ENCODE results near the gene C9.
"Not testable (repeated sequence)": the region's sequence is repeated elsewhere in the genome, so short reads cannot be mapped to it uniquely, and the experiment has no call there.

DNA sequence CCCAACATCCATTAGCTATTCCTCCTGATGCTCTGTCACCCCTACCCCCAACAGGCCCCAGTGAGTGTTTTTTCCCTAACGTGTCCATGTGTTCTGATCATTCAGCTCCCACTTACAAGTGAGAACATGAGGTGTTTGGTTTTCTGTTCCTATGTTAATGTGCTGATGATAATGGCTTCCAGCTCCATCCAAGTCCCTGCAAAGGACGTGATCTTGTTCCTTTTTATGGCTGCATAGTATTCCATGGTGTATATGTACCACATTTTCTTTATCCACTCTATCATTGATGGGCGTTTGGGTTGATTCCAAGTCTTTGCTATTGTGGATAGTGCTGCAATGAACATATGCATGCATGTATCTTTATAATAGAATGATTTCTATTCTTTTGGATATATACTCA lies 47.8 kb downstream of the C9 start:
- TF ChIP-seq POLR2A, POLR2AphosphoS5 (IDR thresholded peaks at IDR 0.05; ENCODE audit: low read depth, low read length): not testable (repeated sequence)
